Liver (tissue), 9 donors: ENCODE results near the gene SUSD4. TPM values are rescaled to one million over a fixed set of nuclear protein-coding genes. Genes with fewer than 3 reads are reported as not detected.

Experiments
- DNase-seq: peaks from one replicate; pipeline ENCODE4 v3.0.0-alpha.2; 2017; ENCODE audit warnings: low spot score
- H3K27ac ChIP-seq, 2 donors: one replicate each; pipeline ENCODE4 v1.7.0; 2013; ENCODE audit warnings: inconsistent platforms in 2 of 2, low read length in 2 of 2, control low read depth in 1 of 2, low read depth in 1 of 2, mild to moderate bottlenecking in 1 of 2
- H3K27me3 ChIP-seq, 4 donors: one replicate each; pipeline versions ENCODE4 v1.6.1 to v1.7.0; 2013; ENCODE audit warnings: low read length in 3 of 4, inconsistent platforms in 1 of 4, mild to moderate bottlenecking in 1 of 4, moderate library complexity in 1 of 4; ENCODE audit not compliant: control insufficient read depth in 4 of 4, insufficient read depth in 4 of 4
- H3K36me3 ChIP-seq, 4 donors: one replicate each; pipeline versions ENCODE4 v1.6.1 to v1.7.0; 2013; ENCODE audit warnings: low read length in 3 of 4, mild to moderate bottlenecking in 3 of 4, low read depth in 1 of 4, moderate library complexity in 1 of 4; ENCODE audit not compliant: control insufficient read depth in 4 of 4, insufficient read depth in 3 of 4
- H3K4me1 ChIP-seq, 4 donors: one replicate each; pipeline versions ENCODE4 v1.6.1 to v1.7.0; 2013; ENCODE audit warnings: low read length in 3 of 4, mild to moderate bottlenecking in 3 of 4, moderate library complexity in 1 of 4; ENCODE audit not compliant: control insufficient read depth in 4 of 4, insufficient read depth in 4 of 4
- H3K4me3 ChIP-seq, 3 donors: one replicate each; pipeline versions ENCODE4 v1.6.1 to v1.7.0; 2013; ENCODE audit warnings: low read length in 3 of 3, control low read depth in 1 of 3, low read depth in 1 of 3, mild to moderate bottlenecking in 1 of 3
- H3K9ac ChIP-seq, 2 donors: one replicate each; pipeline ENCODE4 v1.7.0; 2013; ENCODE audit warnings: low read length in 2 of 2, mild to moderate bottlenecking in 2 of 2, moderate library complexity in 2 of 2, control low read depth in 1 of 2, low read depth in 1 of 2
- H3K9me3 ChIP-seq, 4 donors: one replicate each; pipeline versions ENCODE4 v1.6.1 to v1.7.0; 2013; ENCODE audit warnings: low read length in 3 of 4; ENCODE audit not compliant: control insufficient read depth in 4 of 4
- ATF3 ChIP-seq: IDR thresholded peaks from 2 replicates; pipeline ENCODE4 v1.6.1; 2016; ENCODE audit warnings: antibody characterized with exemption
- CTCF ChIP-seq: fragments of 150-350 bp; IDR thresholded peaks from 2 replicates; pipeline ENCODE4 v1.5.1; 2017; ENCODE audit warnings: improper control_type of control experiment, low read depth, low read length; ENCODE audit not compliant: missing input control
- EGR1 ChIP-seq, 2 donors: IDR thresholded peaks; 2 replicates each; pipeline ENCODE4 v1.6.1; 2016 to 2018; ENCODE audit warnings: antibody characterized with exemption in 2 of 2, low read depth in 2 of 2
- FOXA1 ChIP-seq: IDR thresholded peaks from 2 replicates; pipeline ENCODE4 v1.6.1; 2016; ENCODE audit warnings: antibody characterized with exemption
- FOXA2 ChIP-seq: IDR thresholded peaks from 2 replicates; pipeline ENCODE4 v1.6.1; 2016; ENCODE audit warnings: antibody characterized with exemption
- GABPA ChIP-seq, 2 donors: IDR thresholded peaks in 1 of 2; conservative IDR thresholded peaks in 1 of 2; 2 replicates each; pipeline ENCODE4 v1.6.1; 2016; ENCODE audit warnings: antibody characterized with exemption in 2 of 2, mild to moderate bottlenecking in 1 of 2, moderate library complexity in 1 of 2
- HNF4A ChIP-seq, 2 donors: conservative IDR thresholded peaks; 2 replicates each; pipeline ENCODE4 v1.6.1; 2016; ENCODE audit warnings: antibody characterized with exemption in 2 of 2, mild to moderate bottlenecking in 2 of 2
- HNF4G ChIP-seq: IDR thresholded peaks from 2 replicates; pipeline ENCODE4 v1.6.1; 2016; ENCODE audit warnings: antibody characterized with exemption
- JUND ChIP-seq, 2 donors: IDR thresholded peaks; 2 replicates each; pipeline ENCODE4 v1.6.1; 2016; ENCODE audit warnings: antibody characterized with exemption in 2 of 2
- MAX ChIP-seq: IDR thresholded peaks from 2 replicates; pipeline ENCODE4 v1.6.1; 2016; ENCODE audit warnings: antibody characterized with exemption
- NR2F2 ChIP-seq: IDR thresholded peaks from 2 replicates; pipeline ENCODE4 v1.6.1; 2016; ENCODE audit warnings: antibody characterized with exemption
- RAD21 ChIP-seq, 2 donors: IDR thresholded peaks; 2 replicates each; pipeline ENCODE4 v1.6.1; 2016; ENCODE audit warnings: antibody characterized with exemption in 2 of 2, mild to moderate bottlenecking in 2 of 2
- REST ChIP-seq: IDR thresholded peaks from 2 replicates; pipeline ENCODE4 v1.6.1; 2016; ENCODE audit warnings: antibody characterized with exemption, mild to moderate bottlenecking
- RXRA ChIP-seq, 2 donors: IDR thresholded peaks; 2 replicates each; pipeline ENCODE4 v1.6.1; 2017 to 2018; ENCODE audit warnings: antibody characterized with exemption in 2 of 2, mild to moderate bottlenecking in 1 of 2
- SP1 ChIP-seq: IDR thresholded peaks from 2 replicates; pipeline ENCODE4 v1.6.1; 2018; ENCODE audit warnings: antibody characterized with exemption, mild to moderate bottlenecking
- TAF1 ChIP-seq: conservative IDR thresholded peaks from 2 replicates; pipeline ENCODE4 v1.6.1; 2016; ENCODE audit warnings: antibody characterized with exemption, mild to moderate bottlenecking
- YY1 ChIP-seq: IDR thresholded peaks from 2 replicates; pipeline ENCODE4 v1.6.1; 2016; ENCODE audit warnings: antibody characterized with exemption, mild to moderate bottlenecking
- ZBTB33 ChIP-seq: IDR thresholded peaks from 2 replicates; pipeline ENCODE4 v1.6.1; 2016; ENCODE audit warnings: antibody characterized with exemption
- WGBS: extraction: QIAGEN DNeasy Blood & Tissue Kit; methylation state at CpG from one replicate; pipeline ENCODE4 v1.1.7; 2013; 5-methylcytosine and 5-hydroxymethylcytosine counted together
- polyA plus RNA-seq, 2 donors: library from polyadenylated mRNA; stranded (reverse) in 1 of 2; unstranded in 1 of 2; fragments of 200-250 nt in 1 of 2; fragments of >200 nt in 1 of 2; fragmentation: Nextera tagmentation in 1 of 2; extraction: Ambion mirVana in 1 of 2; gene quantifications; one replicate each; pipeline versions ENCODE4 v1.2.1 to v1.2.3, GENCODE V29; 2013 to 2015
- total RNA-seq, 2 donors: library from RNA; depleted of rRNA; stranded (reverse); fragments of >200 nt; gene quantifications; one replicate each; pipeline ENCODE4 v1.2.3, GENCODE V29; 2014
- donor health status: healthy.
- donor health status: healthy.
- donor health status: healthy.
- donor health status: healthy.
- donor health status: healthy.

SUSD4 gene
- total and polyA plus RNA-seq, 4 donors = 1.1 to 3.8 (median 1.8) TPM

GRCh38 chr1:223227031-223227430 lies 136.9 kb downstream of the SUSD4 start:
- no peaks in the 10 kb centered on the region for H3K9me3 ChIP-seq
- no peak overlapping the region for H3K9ac ChIP-seq
- 94% methylated on average over 3 of the region's 3 CpGs for WGBS
- no peak overlapping the region for H3K27ac ChIP-seq
- no peaks in the 10 kb centered on the region for H3K27me3 ChIP-seq
- no peaks in the 10 kb centered on the region for H3K36me3 ChIP-seq
- no peaks in the 10 kb centered on the region for H3K4me1 ChIP-seq
- no peak for TF ChIP-seq ATF3
- TF ChIP-seq NR2F2 = no peak
- TF ChIP-seq EGR1 (IDR thresholded peaks at IDR 0.05; ENCODE audit: low read depth in 2 of 2) = no peak
- no peak for TF ChIP-seq GABPA (IDR thresholded peaks at IDR 0.05 in 1 of 2, conservative IDR thresholded peaks at IDR 0.05 in 1 of 2)
- no peak for TF ChIP-seq JUND (IDR thresholded peaks at IDR 0.05)
- TF ChIP-seq YY1 = no peak
- no peak for TF ChIP-seq MAX
- no peak for TF ChIP-seq RAD21 (IDR thresholded peaks at IDR 0.05)
- no peak for TF ChIP-seq SP1
- TF ChIP-seq REST = no peak
- TF ChIP-seq ZBTB33 = no peak
- TF ChIP-seq CTCF = no peak
- no peak for TF ChIP-seq HNF4A (conservative IDR thresholded peaks at IDR 0.05)
- no peak for TF ChIP-seq TAF1
- no peak for TF ChIP-seq FOXA2
- TF ChIP-seq FOXA1 = no peak
- no peak for TF ChIP-seq RXRA (IDR thresholded peaks at IDR 0.05)
- TF ChIP-seq HNF4G = no peak
- no peak for DNase-seq
- no peak overlapping the region for H3K4me3 ChIP-seq

GRCh38 chr1:223226271-223226670 lies 137.7 kb downstream of the SUSD4 start:
- no peak for TF ChIP-seq FOXA2
- TF ChIP-seq HNF4G = no peak
- no peak for TF ChIP-seq MAX
- TF ChIP-seq GABPA (IDR thresholded peaks at IDR 0.05 in 1 of 2, conservative IDR thresholded peaks at IDR 0.05 in 1 of 2) = no peak
- no peak for TF ChIP-seq RAD21 (IDR thresholded peaks at IDR 0.05)
- no peak for TF ChIP-seq TAF1
- TF ChIP-seq YY1 = no peak
- Histone ChIP-seq H3K36me3 (no peaks in the 10 kb centered on the region), H3K4me1 (no peaks in the 10 kb centered on the region), H3K27ac (no peak overlapping the region), H3K9me3 (no peaks in the 10 kb centered on the region), H3K27me3 (no peaks in the 10 kb centered on the region), H3K4me3 (no peak overlapping the region), H3K9ac (no peak overlapping the region)
- WGBS = 93% methylated on average over 3 of the region's 3 CpGs
- no peak for DNase-seq
